ENCODE results near the gene MYLK.
"Not testable (repeated sequence)": the region's sequence is repeated elsewhere in the genome, so short reads cannot be mapped to it uniquely, and the experiment has no call there.

The MYLK gene

GRCh38 chr3:123740391-123740822 lies 143.7 kb downstream of the MYLK start:
- peaks cover 16% of the 10 kb centered on the region for H3K27me3 Mint-ChIP-seq
- H3K4me1 Mint-ChIP-seq: no peaks in the 10 kb centered on the region
- no peak overlapping the region for H3K27ac Mint-ChIP-seq
- H3K36me3 Mint-ChIP-seq: no peaks in the 10 kb centered on the region
- CTCF ChIA-PET: interaction anchor here (0.6 to 0.8 kb wide), 4 partner anchors 10 to 590 kb away, joined by 3 to 4 read pairs (median 3); no protein-coding TSS in a partner anchor
- no peak overlapping the region for H3K4me3 Mint-ChIP-seq
- H3K9me3 Mint-ChIP-seq: no peaks in the 10 kb centered on the region
- DNase-seq: no peak

- no peaks in the 10 kb centered on the region for H3K4me1 Mint-ChIP-seq
- no peak overlapping the region for H3K27ac Mint-ChIP-seq
- peaks cover 16% of the 10 kb centered on the region for H3K27me3 Mint-ChIP-seq
- H3K9me3 Mint-ChIP-seq: no peaks in the 10 kb centered on the region
- no peaks in the 10 kb centered on the region for H3K36me3 Mint-ChIP-seq
- DNase-seq: no peak
- CTCF ChIA-PET: interaction anchor here (0.6 to 0.7 kb wide), 3 partner anchors 11 to 591 kb away, joined by 3 to 4 read pairs (median 3); no protein-coding TSS in a partner anchor
- H3K4me3 Mint-ChIP-seq: no peak overlapping the region
Measured at GRCh38 chr3:123739754-123740153, 144.4 kb downstream of the MYLK start.

- H3K36me3 Mint-ChIP-seq: no peaks in the 10 kb centered on the region
- no peaks in the 10 kb centered on the region for H3K4me1 Mint-ChIP-seq
- no peak for DNase-seq
- H3K4me3 Mint-ChIP-seq: no peak overlapping the region
- no peak overlapping the region for H3K27ac Mint-ChIP-seq
- H3K9me3 Mint-ChIP-seq: no peaks in the 10 kb centered on the region
- peaks cover 16% of the 10 kb centered on the region for H3K27me3 Mint-ChIP-seq
- CTCF ChIA-PET: no interaction called here
Measured at GRCh38 chr3:123739106-123739505, 145.0 kb downstream of the MYLK start.

- peaks cover 18% of the 10 kb centered on the region for H3K27me3 Mint-ChIP-seq
- H3K9me3 Mint-ChIP-seq, H3K4me1 Mint-ChIP-seq, H3K36me3 Mint-ChIP-seq, CTCF ChIA-PET, DNase-seq, H3K4me3 Mint-ChIP-seq, H3K27ac Mint-ChIP-seq: not testable (repeated sequence)
Measured at GRCh38 chr3:123738522-123738921, 145.6 kb downstream of the MYLK start.

GRCh38 chr3:123737168-123737567 lies 147.0 kb downstream of the MYLK start:
- CTCF ChIA-PET: no interaction called here
- Mint-ChIP-seq H3K27me3 (peaks cover 17% of the 10 kb centered on the region), H3K27ac (no peak overlapping the region), H3K36me3 (no peaks in the 10 kb centered on the region), H3K9me3 (no peaks in the 10 kb centered on the region), H3K4me1 (no peaks in the 10 kb centered on the region), H3K4me3 (no peak overlapping the region)
- no peak for DNase-seq

- CTCF ChIA-PET: no interaction called here
- no peak overlapping the region for H3K4me3 Mint-ChIP-seq
- no peak overlapping the region for H3K27ac Mint-ChIP-seq
- no peaks in the 10 kb centered on the region for H3K36me3 Mint-ChIP-seq
- peaks cover 14% of the 10 kb centered on the region for H3K27me3 Mint-ChIP-seq
- DNase-seq: no peak
- no peaks in the 10 kb centered on the region for H3K4me1 Mint-ChIP-seq
- no peaks in the 10 kb centered on the region for H3K9me3 Mint-ChIP-seq
Measured at GRCh38 chr3:123735456-123735855, 148.7 kb downstream of the MYLK start.

- H3K4me1 Mint-ChIP-seq: no peaks in the 10 kb centered on the region
- no peak for DNase-seq
- H3K27ac Mint-ChIP-seq: no peak overlapping the region
- H3K27me3 Mint-ChIP-seq: peaks cover 14% of the 10 kb centered on the region
- CTCF ChIA-PET: interaction anchor here (1.0 to 1.3 kb wide), 2 partner anchors 11 to 82 kb away, joined by 3 to 4 read pairs; no protein-coding TSS in a partner anchor
- H3K36me3 Mint-ChIP-seq: no peaks in the 10 kb centered on the region
- no peaks in the 10 kb centered on the region for H3K9me3 Mint-ChIP-seq
- no peak overlapping the region for H3K4me3 Mint-ChIP-seq
Measured at GRCh38 chr3:123734527-123734902, 149.6 kb downstream of the MYLK start.

GRCh38 chr3:123733805-123734526 lies 150.2 kb downstream of the MYLK start:
- no peak overlapping the region for H3K4me3 Mint-ChIP-seq
- DNase-seq: no peak
- H3K4me1 Mint-ChIP-seq: no peaks in the 10 kb centered on the region
- no peak overlapping the region for H3K27ac Mint-ChIP-seq
- no peaks in the 10 kb centered on the region for H3K9me3 Mint-ChIP-seq
- no peaks in the 10 kb centered on the region for H3K36me3 Mint-ChIP-seq
- CTCF ChIA-PET: interaction anchor here (0.6 to 1.5 kb wide), 4 partner anchors 10 to 92 kb away, joined by 3 to 5 read pairs (median 4); no protein-coding TSS in a partner anchor
- peaks cover 16% of the 10 kb centered on the region for H3K27me3 Mint-ChIP-seq

- no peaks in the 10 kb centered on the region for H3K4me1 Mint-ChIP-seq
- no peak overlapping the region for H3K27ac Mint-ChIP-seq
- no peak for DNase-seq
- CTCF ChIA-PET: interaction anchor here (1.5 kb wide), 1 partner anchor 91 kb away, joined by 5 read pairs; no protein-coding TSS in a partner anchor
- H3K27me3 Mint-ChIP-seq: peaks cover 21% of the 10 kb centered on the region
- H3K4me3 Mint-ChIP-seq: no peak overlapping the region
- H3K36me3 Mint-ChIP-seq: no peaks in the 10 kb centered on the region
- no peaks in the 10 kb centered on the region for H3K9me3 Mint-ChIP-seq
Measured at GRCh38 chr3:123733341-123733740, 150.8 kb downstream of the MYLK start.

- Mint-ChIP-seq H3K27ac (no peak overlapping the region), H3K9me3 (no peaks in the 10 kb centered on the region), H3K4me1 (no peaks in the 10 kb centered on the region), H3K36me3 (no peaks in the 10 kb centered on the region), H3K27me3 (peaks cover 20% of the 10 kb centered on the region), H3K4me3 (no peak overlapping the region)
- CTCF ChIA-PET: interaction anchor here (1.5 kb wide), 1 partner anchor 90 kb away, joined by 5 read pairs; no protein-coding TSS in a partner anchor
- DNase-seq: no peak
Measured at GRCh38 chr3:123732447-123732846, 151.7 kb downstream of the MYLK start.

- Mint-ChIP-seq H3K4me1 (no peaks in the 10 kb centered on the region), H3K4me3 (no peak overlapping the region), H3K27ac (no peak overlapping the region), H3K9me3 (no peaks in the 10 kb centered on the region), H3K27me3 (peaks cover 16% of the 10 kb centered on the region), H3K36me3 (no peaks in the 10 kb centered on the region)
- CTCF ChIA-PET: no interaction called here
- no peak for DNase-seq
Measured at GRCh38 chr3:123730829-123731228, 153.3 kb downstream of the MYLK start.

- peaks cover 16% of the 10 kb centered on the region for H3K27me3 Mint-ChIP-seq
- no peak for DNase-seq
- no peaks in the 10 kb centered on the region for H3K36me3 Mint-ChIP-seq
- H3K4me3 Mint-ChIP-seq: no peak overlapping the region
- no peaks in the 10 kb centered on the region for H3K4me1 Mint-ChIP-seq
- H3K9me3 Mint-ChIP-seq: no peaks in the 10 kb centered on the region
- no peak overlapping the region for H3K27ac Mint-ChIP-seq
- CTCF ChIA-PET: interaction anchor here (0.9 to 2.1 kb wide), 2 partner anchors 13 to 87 kb away, joined by 3 to 7 read pairs; no protein-coding TSS in a partner anchor
Measured at GRCh38 chr3:123728991-123729390, 155.1 kb downstream of the MYLK start.

- no peaks in the 10 kb centered on the region for H3K4me1 Mint-ChIP-seq
- peaks cover 15% of the 10 kb centered on the region for H3K27me3 Mint-ChIP-seq
- no peaks in the 10 kb centered on the region for H3K36me3 Mint-ChIP-seq
- no peak overlapping the region for H3K27ac Mint-ChIP-seq
- DNase-seq: no peak
- no peaks in the 10 kb centered on the region for H3K9me3 Mint-ChIP-seq
- no peak overlapping the region for H3K4me3 Mint-ChIP-seq
- CTCF ChIA-PET: interaction anchor here (0.9 to 2.1 kb wide), 2 partner anchors 12 to 86 kb away, joined by 3 to 7 read pairs; no protein-coding TSS in a partner anchor
Measured at GRCh38 chr3:123728014-123728413, 156.1 kb downstream of the MYLK start.

GRCh38 chr3:123725652-123726400 lies 158.3 kb downstream of the MYLK start:
- H3K4me3 Mint-ChIP-seq: no peak overlapping the region
- H3K27ac Mint-ChIP-seq: no peak overlapping the region
- H3K9me3 Mint-ChIP-seq: no peaks in the 10 kb centered on the region
- no peaks in the 10 kb centered on the region for H3K4me1 Mint-ChIP-seq
- DNase-seq: no peak
- CTCF ChIA-PET: interaction anchor here (1.3 kb wide), 1 partner anchor 15 kb away, joined by 3 read pairs; no protein-coding TSS in a partner anchor
- no peaks in the 10 kb centered on the region for H3K36me3 Mint-ChIP-seq
- peaks cover 14% of the 10 kb centered on the region for H3K27me3 Mint-ChIP-seq
